HepG2 (cell line): ENCODE measurements around the gene SMYD4. TPM values are rescaled to one million over a fixed set of nuclear protein-coding genes. Genes with fewer than 3 reads are reported as not detected.
A peak's percentile ranks its signal among the peaks of the same experiment; 100 is the strongest.

Experiments
- FLYWCH1 ChIP-seq: sonication (generic); formaldehyde crosslinking; IDR thresholded peaks from 2 replicates; pipeline ENCODE4 v1.8.1; 2023; ENCODE audit warnings: mild to moderate bottlenecking, missing genetic modification reagents
- MYNN ChIP-seq: sonication (generic); formaldehyde crosslinking; IDR thresholded peaks from 2 replicates; pipeline ENCODE4 v1.4.0; 2020; ENCODE audit warnings: mild to moderate bottlenecking, low read depth, missing genetic modification reagents
- NCOA5 ChIP-seq: sonication (generic); formaldehyde crosslinking; IDR thresholded peaks from 2 replicates; pipeline ENCODE4 v1.4.0; 2020; ENCODE audit warnings: missing genetic modification reagents
- POGK ChIP-seq: sonication (generic); formaldehyde crosslinking; conservative IDR thresholded peaks from 2 replicates; pipeline ENCODE4 v1.8.0; 2022; ENCODE audit warnings: mild to moderate bottlenecking, moderate library complexity, missing genetic modification reagents
- SP5 ChIP-seq: IDR thresholded peaks from 2 replicates; pipeline ENCODE4 v1.6.1; 2016; ENCODE audit warnings: low read depth, borderline replicate concordance
- THAP7 ChIP-seq: sonication (generic); formaldehyde crosslinking; IDR thresholded peaks from 2 replicates; pipeline ENCODE4 v1.8.1; 2023; ENCODE audit warnings: mild to moderate bottlenecking, missing genetic modification reagents
- THRA ChIP-seq: sonication (generic); formaldehyde crosslinking; IDR thresholded peaks from 2 replicates; pipeline ENCODE4 v1.4.0; 2020; ENCODE audit warnings: missing genetic modification reagents, borderline replicate concordance
- ZBED4 ChIP-seq: sonication (generic); formaldehyde crosslinking; IDR thresholded peaks from 2 replicates; pipeline ENCODE4 v1.4.0; 2020; ENCODE audit warnings: missing genetic modification reagents, borderline replicate concordance
- ZNF263 ChIP-seq: sonication (generic); formaldehyde crosslinking; IDR thresholded peaks from 2 replicates; pipeline ENCODE4 v1.4.0; 2020; ENCODE audit warnings: missing genetic modification reagents
- ZNF44 ChIP-seq: sonication (generic); formaldehyde crosslinking; IDR thresholded peaks from 2 replicates; pipeline ENCODE4 v1.5.1; 2020; ENCODE audit warnings: mild to moderate bottlenecking, missing genetic modification reagents
- ZNF468 ChIP-seq: sonication (generic); formaldehyde crosslinking; IDR thresholded peaks from 2 replicates; pipeline ENCODE4 v1.8.0; 2022; ENCODE audit warnings: mild to moderate bottlenecking, moderate library complexity, missing genetic modification reagents
- ZNF547 ChIP-seq: sonication (generic); formaldehyde crosslinking; IDR thresholded peaks from 2 replicates; pipeline ENCODE4 v1.5.1; 2020; ENCODE audit warnings: mild to moderate bottlenecking, missing genetic modification reagents
- ZNF674 ChIP-seq: sonication (generic); formaldehyde crosslinking; IDR thresholded peaks from 2 replicates; pipeline ENCODE4 v1.5.0; 2020; ENCODE audit warnings: low read depth, mild to moderate bottlenecking, missing genetic modification reagents
- ZNF687 ChIP-seq: sonication (generic); formaldehyde crosslinking; IDR thresholded peaks from 2 replicates; pipeline ENCODE4 v1.5.1; 2020; ENCODE audit warnings: mild to moderate bottlenecking, missing genetic modification reagents, moderate library complexity
- polyA plus RNA-seq, 8 experiments: library from polyadenylated mRNA; depleted of rRNA in 3 of 8; stranded (reverse) in 7 of 8; unstranded in 1 of 8; fragments of >200 nt; fragmentation: Illumina TruSeq in 4 of 8; extraction: Trizol in 4 of 8; gene quantifications; 2 replicates each; pipeline versions ENCODE4 v1.2.1 to v1.2.3, GENCODE V29; 2011 to 2016; ENCODE audit warnings: low read depth in 4 of 8, missing spikeins in 1 of 8, mixed read lengths in 1 of 8; ENCODE audit not compliant: insufficient read depth in 1 of 8
- total RNA-seq, 5 experiments: library from RNA; depleted of rRNA; stranded (reverse); fragments of >200 nt; fragmentation: Illumina TruSeq; extraction: Trizol; gene quantifications; 2 replicates each; pipeline ENCODE4 v1.2.3, GENCODE V29; 2016; ENCODE audit warnings: low read depth in 1 of 5

Gene SMYD4
- total and polyA plus RNA-seq, 2 of the 13 experiments (the other 11 are each of a cell fraction or from before 2014, with no cell fraction given) = 7.4 to 11.3 TPM

- TF ChIP-seq ZBED4 (CRISPR knock-in tag) (peak; percentile 45; the same call in 1 of the 2 replicates), THAP7 (CRISPR knock-in tag) (no peak; the same call in 1 of the 2 replicates), ZNF263 (peak; percentile 98), SP5 (CRISPR knock-in tag) (peak; percentile 95), ZNF468 (CRISPR knock-in tag) (no peak), ZNF687 (CRISPR knock-in tag) (peak; percentile 84), MYNN (0 out of 2 replicates have a peak, but pooled peaks have one; percentile 3), THRA (peak; percentile 97), POGK (CRISPR knock-in tag) (peak; percentile 88), ZNF44 (CRISPR knock-in tag) (no peak; the same call in 1 of the 2 replicates), ZNF547 (CRISPR knock-in tag) (no peak; the same call in none of the 2 replicates), NCOA5 (CRISPR knock-in tag) (no peak; the same call in 1 of the 2 replicates), ZNF674 (CRISPR knock-in tag) (0 out of 2 replicates have a peak, but pooled peaks have one; percentile 46), FLYWCH1 (no peak)
These were observed 93.1 kb downstream of the SMYD4 start (continued) for GRCh38 chr17:1736348-1737281.
